Right cardiac atrium (tissue), 5 donors: ENCODE measurements around the gene CPVL. TPM values are rescaled to one million over a fixed set of nuclear protein-coding genes. Genes with fewer than 3 reads are reported as not detected.
"Not testable (repeated sequence)": the region's sequence is repeated elsewhere in the genome, so short reads cannot be mapped to it uniquely, and the experiment has no call there.

Experiments
- ATAC-seq, 2 donors: fragments of 200-7000 bp; cut with Tn5 transposase; one replicate each; pipeline versions ENCODE4 v1.8.0 to v1.9.1; 2020; ENCODE audit warnings: moderate library complexity in 2 of 2, mild to moderate bottlenecking in 1 of 2
- DNase-seq, 3 donors: peaks; one replicate each; pipeline ENCODE4 v3.0.0-alpha.2; 2020
- H3K27ac ChIP-seq: one replicate; pipeline ENCODE4 v1.5.1; 2013; ENCODE audit warnings: mild to moderate bottlenecking, low read length, control low read depth, moderate library complexity
- H3K27me3 ChIP-seq: one replicate; pipeline ENCODE4 v1.6.1; 2013; ENCODE audit not compliant: control insufficient read depth, insufficient read depth
- H3K4me1 ChIP-seq: one replicate; pipeline ENCODE4 v1.6.1; 2013; ENCODE audit warnings: low read length; ENCODE audit not compliant: control insufficient read depth, insufficient read depth
- H3K4me3 ChIP-seq: one replicate; pipeline ENCODE4 v1.5.1; 2013; ENCODE audit warnings: low read length, control low read depth
- H3K9me3 ChIP-seq: one replicate; pipeline ENCODE4 v1.6.1; 2013; ENCODE audit warnings: low read length; ENCODE audit not compliant: control insufficient read depth
- WGBS: extraction: QIAGEN DNeasy Blood & Tissue Kit; methylation state at CpG from one replicate; pipeline ENCODE4 v1.1.7; 2013; 5-methylcytosine and 5-hydroxymethylcytosine counted together
- intact Hi-C, 4 donors: fragments of 100-400 bp; cut with DNase I; formaldehyde crosslinking; loops; one replicate each; pipeline versions ENCODE4 v1.11.0 to v1.14.0; 2022 to 2023
- polyA plus RNA-seq: library from polyadenylated mRNA; stranded (reverse); fragments of 200-250 nt; gene quantifications from one replicate; pipeline ENCODE4 v1.2.3, GENCODE V29; 2013
- total RNA-seq, 4 donors: library from RNA; stranded (reverse); fragmentation: NEBNext Ultra II Directional; extraction: Animal tissue kit (Norgen Biotek cat#: 25700); gene quantifications; one replicate each; pipeline ENCODE4 v1.2.1, GENCODE V29; 2021
- donor health status: healthy with polysubstance abuse.
- donor health status: DM: no; HTN: yes; CAD: no.
- donor health status: DM: no; HTN: no; CAD: no.
- donor health status: DM: no; HTN: yes; CAD: no; lungs with severe emphysema.
- donor health status: DM: yes; HTN: yes; CAD: no.

The CPVL gene
- total and polyA plus RNA-seq, 5 donors = 3.2 to 14.4 (median 10.4) TPM

DNA sequence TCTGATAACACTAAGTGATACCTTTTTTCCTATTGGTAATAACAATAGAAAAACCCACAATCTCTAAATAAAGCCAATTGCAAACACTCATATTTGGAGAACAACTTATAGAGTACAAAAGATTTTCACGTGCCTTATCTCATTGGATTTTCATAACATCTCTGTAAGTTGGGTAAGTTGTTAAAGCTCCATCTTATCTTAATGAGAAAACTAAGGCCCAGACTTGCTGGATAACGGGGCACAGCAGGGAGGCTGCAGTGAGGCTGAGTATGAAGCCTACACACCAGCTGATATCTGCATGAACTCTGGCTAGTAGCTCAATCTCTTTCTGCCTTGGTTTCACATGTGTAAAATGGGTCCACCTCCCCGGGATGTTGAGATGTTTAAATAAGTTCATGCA, 26.8 kb downstream of the CPVL start:
- H3K27me3 ChIP-seq = no peaks in the 10 kb centered on the region
- 84% methylated on average over 3 of the region's 3 CpGs for whole genome bisulfite sequencing

DNA sequence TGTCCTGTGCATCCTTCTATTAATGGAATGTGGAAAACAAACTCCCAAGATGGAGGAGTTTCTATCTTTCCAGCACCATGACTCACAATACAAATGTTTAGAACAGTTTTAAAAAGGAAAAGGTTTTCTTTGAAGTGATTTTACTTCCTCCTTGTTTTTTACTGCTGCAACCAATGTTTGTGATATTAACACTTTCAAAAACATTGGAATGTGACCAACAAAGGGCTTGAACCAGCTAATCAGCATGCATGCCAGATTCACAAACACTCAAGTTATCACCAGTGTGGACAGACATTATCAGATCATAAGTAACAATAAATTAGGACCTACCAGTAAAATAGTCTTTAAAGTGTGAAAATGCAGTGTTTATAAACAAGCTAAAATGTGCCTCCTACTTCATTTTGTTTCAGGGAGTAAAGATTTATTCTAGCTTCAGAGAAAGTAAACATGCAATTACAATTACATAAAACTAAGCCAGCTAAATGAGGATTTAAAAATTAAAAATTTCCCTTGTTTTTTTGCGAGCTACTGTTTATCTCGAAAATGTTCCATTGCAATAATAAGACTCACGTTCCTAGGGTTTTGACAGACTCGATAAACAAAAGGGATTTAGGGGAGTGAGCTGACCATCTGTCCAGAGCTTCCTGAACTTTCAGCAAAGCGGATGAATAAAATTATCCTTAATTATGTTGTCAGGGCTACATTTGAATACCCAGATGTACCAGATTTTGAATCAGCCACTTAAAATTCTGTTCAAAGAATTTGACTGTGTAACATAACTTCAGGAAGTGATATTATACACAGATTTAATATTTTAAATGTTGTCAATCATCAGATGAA, 29.8 kb downstream of the CPVL start:
- no peaks in the 10 kb centered on the region for H3K4me1 ChIP-seq
- H3K27me3 ChIP-seq = no peaks in the 10 kb centered on the region
- WGBS = 39% methylated on average over 5 of the region's 5 CpGs
- H3K9me3 ChIP-seq = no peaks in the 10 kb centered on the region
- no peak for DNase-seq
- H3K27ac ChIP-seq = no peak overlapping the region
- H3K4me3 ChIP-seq = no peak overlapping the region
- intact Hi-C loops = no loop called here
- no peak for ATAC-seq

More for the DNA sequence above, 26.8 kb downstream of the CPVL start:
- H3K9me3 ChIP-seq = no peaks in the 10 kb centered on the region
- DNase-seq = no peak
- no peak for ATAC-seq
- intact Hi-C loops = no loop called here
- no peak overlapping the region for H3K27ac ChIP-seq
- no peaks in the 10 kb centered on the region for H3K4me1 ChIP-seq
- H3K4me3 ChIP-seq = no peak overlapping the region

DNA sequence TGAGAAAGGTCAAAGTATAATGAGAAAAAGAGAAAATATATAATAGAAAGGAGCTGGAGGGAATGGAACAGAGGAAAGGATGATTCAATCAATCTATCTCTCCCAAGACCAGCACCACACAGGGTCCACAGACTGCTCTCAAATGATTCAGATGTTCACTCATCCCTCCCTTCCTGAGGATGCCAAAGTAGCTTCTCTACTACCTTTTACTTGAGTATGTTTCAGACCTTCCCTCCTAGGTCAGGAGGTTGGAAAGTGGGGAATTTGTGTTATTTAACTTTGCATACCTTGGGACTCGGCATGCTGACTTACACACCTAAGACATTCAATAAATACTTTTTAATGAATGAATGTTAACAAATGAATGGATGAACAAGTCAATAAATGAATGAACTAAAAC, 30.6 kb downstream of the CPVL start:
- ATAC-seq = no peak
- H3K4me3 ChIP-seq = no peak overlapping the region
- H3K27me3 ChIP-seq = no peaks in the 10 kb centered on the region
- intact Hi-C loops = no loop called here
- H3K27ac ChIP-seq = no peak overlapping the region
- no peaks in the 10 kb centered on the region for H3K4me1 ChIP-seq
- DNase-seq = no peak
- H3K9me3 ChIP-seq = no peaks in the 10 kb centered on the region
- WGBS = 94% methylated on average over 1 of the region's 1 CpG

DNA sequence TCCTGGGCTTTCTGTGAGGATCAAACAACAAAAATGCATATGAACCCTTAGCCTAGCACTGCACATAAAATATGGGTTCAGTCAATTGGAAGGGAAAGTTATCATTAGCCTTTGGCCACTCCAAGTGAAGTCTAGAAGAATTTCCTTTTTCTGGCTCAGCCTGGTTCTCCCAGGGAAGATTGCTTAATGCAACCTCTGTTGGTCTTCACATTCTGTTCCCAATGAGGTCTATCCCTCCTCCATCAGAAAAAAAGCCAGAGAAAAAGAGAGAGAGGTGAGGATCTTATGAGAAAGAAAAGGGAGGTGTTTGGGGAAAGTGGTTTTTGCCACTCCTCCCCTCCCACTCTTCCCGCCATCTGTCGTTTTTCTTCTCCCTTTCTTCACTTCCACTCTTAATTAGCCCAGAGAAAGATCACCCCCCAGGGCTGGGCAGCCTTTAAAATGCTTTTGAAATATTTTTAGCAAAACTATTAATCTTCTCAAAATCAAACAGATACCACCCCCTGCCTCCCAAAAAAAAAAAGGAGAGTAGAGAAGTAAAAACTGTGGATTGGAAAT, 31.1 kb downstream of the CPVL start:
- Histone ChIP-seq H3K27ac (no peak overlapping the region), H3K4me3 (no peak overlapping the region), H3K27me3 (no peaks in the 10 kb centered on the region), H3K4me1 (no peaks in the 10 kb centered on the region), H3K9me3 (no peaks in the 10 kb centered on the region)
- no peak for ATAC-seq
- no peak for DNase-seq
- intact Hi-C loops = no loop called here
- 71% methylated on average over 2 of the region's 2 CpGs for WGBS

DNA sequence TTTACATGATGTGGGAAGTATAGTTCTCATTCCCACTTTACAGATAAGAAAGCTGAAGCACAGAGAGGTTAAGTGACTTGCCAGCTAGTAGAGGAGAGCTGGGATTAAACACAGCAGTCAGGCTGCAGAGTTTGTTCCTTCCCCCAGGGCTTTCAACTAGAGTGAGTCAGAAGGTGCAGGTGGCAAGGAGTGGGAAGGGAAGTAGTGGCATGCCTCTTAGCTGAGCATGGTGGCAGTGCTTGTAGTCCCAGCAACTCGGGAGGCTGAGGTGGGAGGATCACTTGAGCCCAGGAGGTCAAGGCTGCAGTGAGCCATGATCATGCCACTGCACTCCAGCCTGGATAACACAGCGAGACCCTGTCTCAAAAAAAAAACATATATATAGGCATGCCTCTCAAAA, 32.1 kb downstream of the CPVL start:
- not testable (repeated sequence) for DNase-seq, H3K4me1 ChIP-seq, H3K9me3 ChIP-seq, H3K27me3 ChIP-seq, ATAC-seq, H3K4me3 ChIP-seq, H3K27ac ChIP-seq
- intact Hi-C loops = loop anchor here in 1 of 4 donors (5.0 kb wide), 1 partner anchor 293 kb away; no protein-coding TSS in a partner anchor
- WGBS = 74% methylated on average over 2 of the region's 2 CpGs

DNA sequence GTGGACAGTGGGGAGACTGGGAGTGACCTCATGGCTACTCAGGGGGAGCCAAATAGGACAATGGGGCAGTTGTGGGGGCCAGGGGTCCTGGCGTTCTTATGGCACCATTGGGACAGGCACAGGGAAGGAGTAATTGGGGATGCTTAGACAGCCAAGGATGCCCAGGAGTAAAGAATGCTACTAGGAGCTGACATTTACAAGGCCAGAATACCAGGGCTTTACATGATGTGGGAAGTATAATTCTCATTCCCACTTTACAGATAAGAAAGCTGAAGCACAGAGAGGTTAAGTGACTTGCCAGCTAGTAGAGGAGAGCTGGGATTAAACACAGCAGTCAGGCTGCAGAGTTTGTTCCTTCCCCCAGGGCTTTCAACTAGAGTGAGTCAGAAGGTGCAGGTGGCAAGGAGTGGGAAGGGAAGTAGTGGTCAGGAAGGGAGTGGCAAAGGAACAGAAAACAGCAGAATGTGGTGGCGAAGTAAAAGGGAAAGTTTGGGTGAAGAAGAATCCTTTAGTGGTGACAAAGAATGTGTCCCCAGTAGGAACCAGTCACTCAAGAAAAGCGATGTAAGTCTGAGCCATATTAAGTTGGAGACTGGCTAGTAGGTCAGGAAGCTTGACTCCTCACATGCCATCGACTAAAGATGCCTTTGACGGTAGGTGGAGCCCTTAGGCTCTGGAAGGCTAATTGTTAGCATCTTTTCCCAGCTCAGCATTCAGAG, 32.8 kb downstream of the CPVL start:
- Histone ChIP-seq H3K27me3 (no peaks in the 10 kb centered on the region), H3K27ac (no peak overlapping the region), H3K4me3 (no peak overlapping the region), H3K4me1 (no peaks in the 10 kb centered on the region), H3K9me3 (no peaks in the 10 kb centered on the region)
- WGBS = 47% methylated on average over 5 of the region's 5 CpGs
- no peak for DNase-seq
- ATAC-seq = peak in 1 of 2 donors; percentile 37
- intact Hi-C loops = loop anchor here in 1 of 4 donors (5.0 kb wide), 1 partner anchor 294 kb away; no protein-coding TSS in a partner anchor

DNA sequence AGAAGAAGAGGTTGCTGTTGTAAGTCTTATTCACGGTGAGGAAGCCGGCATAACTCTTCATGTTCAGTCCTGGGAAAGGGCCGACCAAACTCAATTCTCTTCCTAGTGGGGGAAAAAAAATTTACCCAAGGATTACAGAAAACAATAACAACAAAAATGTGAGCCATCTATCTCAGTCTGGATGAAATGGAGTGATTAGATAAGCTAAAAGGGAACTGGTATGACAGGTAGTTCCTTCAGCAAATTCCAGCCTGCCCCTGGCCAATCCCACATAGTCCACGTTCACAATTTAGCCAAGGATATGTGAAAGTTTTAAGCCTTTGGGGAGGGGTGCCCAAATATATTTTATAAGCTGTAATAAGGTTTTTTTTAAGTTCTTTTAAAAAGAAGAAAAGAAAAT, 33.6 kb downstream of the CPVL start:
- intact Hi-C loops = loop anchor here in 1 of 4 donors (5.0 kb wide), 1 partner anchor 295 kb away; no protein-coding TSS in a partner anchor
- H3K4me3 ChIP-seq = no peak overlapping the region
- ATAC-seq (no peak), DNase-seq (no peak)
- no peaks in the 10 kb centered on the region for H3K4me1 ChIP-seq
- H3K27me3 ChIP-seq = no peaks in the 10 kb centered on the region
- WGBS = 77% methylated on average over 4 of the region's 4 CpGs
- no peaks in the 10 kb centered on the region for H3K9me3 ChIP-seq
- no peak overlapping the region for H3K27ac ChIP-seq

DNA sequence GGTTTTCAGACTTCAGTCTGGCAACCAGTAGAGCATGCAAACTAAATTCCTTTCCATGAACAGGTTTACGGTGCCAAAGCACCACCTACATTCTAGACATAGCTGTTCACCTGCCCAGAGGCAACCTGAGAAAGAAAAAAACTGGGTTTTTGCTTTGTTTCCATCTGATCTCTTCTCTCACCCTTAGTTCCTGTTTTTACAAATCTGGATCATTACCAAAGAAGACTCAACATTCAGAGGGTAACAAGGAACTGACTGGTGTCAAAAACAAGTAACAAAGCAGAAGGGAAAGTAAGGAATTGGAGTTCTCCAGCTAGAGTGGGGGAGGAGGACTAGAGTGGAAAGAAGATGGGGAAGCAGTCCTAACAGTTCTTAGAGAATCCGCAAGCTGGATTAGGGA, 36.4 kb downstream of the CPVL start:
- ATAC-seq = no peak
- WGBS = 91% methylated on average over 2 of the region's 2 CpGs
- H3K27ac ChIP-seq = no peak overlapping the region

DNA sequence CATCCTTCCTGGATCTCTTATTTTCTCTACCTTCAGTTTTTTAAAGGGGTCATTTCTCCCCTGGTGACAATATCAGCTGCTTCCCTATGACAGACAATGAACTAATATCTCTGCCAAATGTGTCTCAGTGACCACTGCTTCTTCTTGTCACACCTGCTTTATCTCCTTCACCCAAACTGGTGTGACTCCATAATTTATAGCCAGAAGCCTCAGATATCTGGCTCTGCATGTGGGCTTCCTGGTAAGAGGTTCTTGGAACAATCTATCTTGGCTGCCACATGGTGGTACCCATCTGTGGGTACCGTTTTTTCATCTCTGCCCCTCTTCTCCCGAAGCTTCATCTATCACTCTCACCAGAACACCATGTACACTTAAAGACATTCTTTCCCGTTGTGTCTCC, 37.0 kb downstream of the CPVL start:
- no peaks in the 10 kb centered on the region for H3K4me1 ChIP-seq
- no peak for DNase-seq
- no peak overlapping the region for H3K4me3 ChIP-seq
- no peak overlapping the region for H3K27ac ChIP-seq
- no peaks in the 10 kb centered on the region for H3K9me3 ChIP-seq
- ATAC-seq = no peak
- H3K27me3 ChIP-seq = no peaks in the 10 kb centered on the region
- WGBS = 56% methylated on average over 3 of the region's 3 CpGs
- intact Hi-C loops = loop anchor here in 3 of 4 donors (5.0 to 10.0 kb wide), 2 partner anchors 155 to 298 kb away; partner anchors contain the start of gene TRIL (in 2 of the 3)

More for the DNA sequence above, 36.4 kb downstream of the CPVL start:
- H3K9me3 ChIP-seq = no peaks in the 10 kb centered on the region
- no peak overlapping the region for H3K4me3 ChIP-seq
- intact Hi-C loops = loop anchor here in 3 of 4 donors (5.0 to 10.0 kb wide), 2 partner anchors 155 to 297 kb away; partner anchors contain the start of gene TRIL (in 2 of the 3)
- H3K4me1 ChIP-seq = no peaks in the 10 kb centered on the region
- DNase-seq = no peak
- no peaks in the 10 kb centered on the region for H3K27me3 ChIP-seq

DNA sequence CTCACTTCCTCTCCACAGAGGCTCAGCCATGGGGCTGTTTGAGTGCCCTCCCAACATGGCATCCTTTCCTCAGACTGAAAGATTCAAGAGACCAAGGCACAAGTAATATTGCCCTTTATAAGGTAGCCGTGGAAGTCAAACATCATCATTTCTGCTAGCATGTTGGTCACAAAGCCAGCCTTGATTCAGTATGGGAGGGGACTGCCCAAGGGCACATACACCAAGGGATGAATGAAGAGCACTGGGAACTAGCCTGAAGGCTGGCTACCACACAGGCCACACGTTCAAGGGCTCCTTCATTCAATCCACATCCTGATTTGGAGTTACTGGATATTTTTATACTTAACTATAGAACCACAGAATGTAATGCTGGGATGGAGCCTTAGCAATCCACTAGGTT, 39.3 kb downstream of the CPVL start:
- no peaks in the 10 kb centered on the region for H3K4me1 ChIP-seq
- no peak overlapping the region for H3K4me3 ChIP-seq
- no peaks in the 10 kb centered on the region for H3K9me3 ChIP-seq
- intact Hi-C loops = loop anchor here (2.0 to 10.0 kb wide), 4 partner anchors 152 to 300 kb away; partner anchors contain the start of gene TRIL (in 2 of the 4)
- ATAC-seq (no peak), DNase-seq (no peak)
- WGBS = 81% methylated on average over 2 of the region's 2 CpGs
- no peaks in the 10 kb centered on the region for H3K27me3 ChIP-seq
- no peak overlapping the region for H3K27ac ChIP-seq

DNA sequence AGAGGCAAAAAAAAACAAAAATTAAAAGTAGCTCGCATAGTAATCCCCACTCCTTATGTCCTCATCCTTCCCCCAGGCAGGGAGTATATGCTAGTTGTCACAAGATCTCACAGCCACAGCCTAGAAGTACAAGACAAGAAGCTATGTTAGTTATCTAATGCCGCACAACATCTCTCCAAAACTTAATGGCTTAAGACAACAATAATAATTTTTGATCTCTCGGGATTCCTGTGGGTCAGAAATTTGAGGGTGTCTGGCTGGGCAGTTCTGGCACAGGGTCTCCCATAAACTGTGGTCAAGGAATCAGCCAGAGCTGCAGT, 39.7 kb downstream of the CPVL start:
- intact Hi-C loops = loop anchor here (2.0 to 10.0 kb wide), 4 partner anchors 152 to 301 kb away; partner anchors contain the start of gene TRIL (in 2 of the 4)
- Histone ChIP-seq H3K9me3 (no peaks in the 10 kb centered on the region), H3K27ac (no peak overlapping the region), H3K27me3 (no peaks in the 10 kb centered on the region), H3K4me3 (no peak overlapping the region), H3K4me1 (no peaks in the 10 kb centered on the region)
- no peak for ATAC-seq
- WGBS = 49% methylated on average over 3 of the region's 3 CpGs
- DNase-seq = no peak
